DND-41 (cell line): Measurements from ENCODE around the gene CENPU.
"Not testable (repeated sequence)": the region's sequence is repeated elsewhere in the genome, so short reads cannot be mapped to it uniquely, and the experiment has no call there.

Source experiments
- ATAC-seq: fragments of 200-7000 bp; cut with Tn5 transposase; 3 replicates; pipeline ENCODE4 v1.9.1; 2021; ENCODE audit warnings: low read depth; ENCODE audit not compliant: insufficient read depth
- DNase-seq: peaks from one replicate; pipeline ENCODE4 v3.0.0-alpha.2; 2020
- H2AFZ ChIP-seq: 2 replicates; pipeline ENCODE4 v1.6.0; 2012; ENCODE audit warnings: low read depth, low read length
- H3K27ac ChIP-seq: 2 replicates; pipeline ENCODE4 v1.5.1; 2012; ENCODE audit warnings: low read length, inconsistent platforms
- H3K27me3 ChIP-seq: fragments of 200-600 bp; sonication (generic); 2 replicates; pipeline ENCODE4 v1.6.0; 2012; ENCODE audit warnings: low read length, mild to moderate bottlenecking, inconsistent platforms; ENCODE audit not compliant: insufficient read depth, poor library complexity
- H3K36me3 ChIP-seq: 2 replicates; pipeline ENCODE4 v1.5.1; 2012; ENCODE audit warnings: low read length, inconsistent platforms; ENCODE audit not compliant: insufficient read depth
- H3K4me1 ChIP-seq: 2 replicates; pipeline ENCODE4 v1.5.1; 2012; ENCODE audit warnings: mild to moderate bottlenecking, low read length; ENCODE audit not compliant: insufficient read depth
- H3K4me2 ChIP-seq: 2 replicates; pipeline ENCODE4 v1.6.0; 2012; ENCODE audit warnings: mild to moderate bottlenecking, moderate library complexity, low read length, inconsistent platforms; ENCODE audit not compliant: insufficient read depth
- H3K4me3 ChIP-seq, 2 experiments: fragments of 200-600 bp in 1 of 2; shearing (Covaris generic) in 1 of 2; 2 replicates each; pipeline ENCODE4 v1.5.1; 2012 to 2016; ENCODE audit warnings: inconsistent platforms in 2 of 2, low read length in 2 of 2, mild to moderate bottlenecking in 2 of 2, low read depth in 1 of 2, moderate library complexity in 1 of 2
- H3K79me2 ChIP-seq: 2 replicates; pipeline ENCODE4 v1.6.0; 2012; ENCODE audit warnings: low read length, inconsistent platforms; ENCODE audit not compliant: insufficient read depth
- H3K9ac ChIP-seq: 2 replicates; pipeline ENCODE4 v1.6.0; 2012; ENCODE audit warnings: low read depth, mild to moderate bottlenecking, inconsistent platforms, low read length, moderate library complexity
- H3K9me3 ChIP-seq: 2 replicates; pipeline ENCODE4 v1.5.1; 2012; ENCODE audit warnings: low read length, moderate library complexity, mild to moderate bottlenecking, inconsistent platforms; ENCODE audit not compliant: insufficient read depth, severe bottlenecking
- H4K20me1 ChIP-seq: 2 replicates; pipeline ENCODE4 v1.6.0; 2012; ENCODE audit warnings: low read length; ENCODE audit not compliant: insufficient read depth
- EZH2 ChIP-seq: IDR thresholded peaks from 3 replicates; pipeline ENCODE4 v1.6.1; 2012; ENCODE audit warnings: borderline replicate concordance, low read depth, mild to moderate bottlenecking, moderate library complexity, low read length, inconsistent platforms; ENCODE audit not compliant: severe bottlenecking
- TF ChIP-seq, protein P1 (sequence below): IDR thresholded peaks from 2 replicates; pipeline ENCODE4 v1.5.1; 2012; ENCODE audit warnings: borderline replicate concordance, low read length, moderate library complexity, mild to moderate bottlenecking; ENCODE audit not compliant: poor library complexity, severe bottlenecking; ENCODE audit errors: extremely low read depth

Gene CENPU

DNA sequence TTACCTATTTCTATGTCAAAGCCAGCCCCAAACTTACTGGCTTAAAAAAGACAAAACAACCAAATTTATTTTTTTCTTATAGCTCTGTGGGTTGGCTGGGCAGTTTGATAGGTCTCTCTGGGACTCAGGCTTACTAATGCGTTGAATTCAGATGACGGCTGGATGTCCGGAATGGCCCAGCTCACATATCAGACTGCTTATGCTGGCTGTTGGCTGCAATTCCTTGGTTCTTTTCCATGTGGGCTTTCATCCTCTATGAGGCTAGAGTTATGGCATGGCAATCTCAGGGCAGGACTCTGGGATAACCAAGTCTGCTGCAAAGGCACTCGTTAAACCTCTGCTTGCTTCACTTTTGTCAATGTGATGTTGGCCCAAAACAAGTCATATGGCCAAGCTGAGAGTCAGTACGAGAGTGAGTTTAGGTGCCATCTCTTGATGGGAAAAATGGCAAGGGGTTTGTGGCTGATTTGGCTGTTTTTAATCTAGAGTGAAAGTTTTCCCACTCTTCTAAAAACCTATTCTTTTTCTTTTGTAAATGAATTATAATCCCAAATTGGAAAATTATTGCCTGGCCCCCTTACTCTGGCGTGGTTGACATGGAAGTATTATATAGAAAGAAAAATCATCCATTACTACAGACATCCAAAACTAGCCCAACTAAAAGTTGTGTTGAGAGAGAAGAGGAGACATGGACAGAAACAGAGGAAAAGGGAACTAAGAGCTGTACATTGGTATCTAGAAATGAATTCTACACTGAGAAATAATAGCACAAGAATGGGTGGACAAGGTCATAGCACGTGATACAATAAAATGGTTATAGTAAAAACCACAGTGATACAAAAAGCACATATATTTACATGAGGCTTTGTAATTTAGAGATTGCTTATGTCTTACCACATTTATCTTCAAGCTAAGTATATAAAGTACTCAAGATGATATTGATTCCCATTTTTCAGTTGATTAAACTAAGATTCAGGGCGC, 77.7 kb downstream of the CENPU start:
- no peaks in the 10 kb centered on the region for H4K20me1 ChIP-seq
- H3K9ac ChIP-seq: no peak overlapping the region
- H3K36me3 ChIP-seq: peaks cover 40% of the 10 kb centered on the region
- peaks cover 6% of the 10 kb centered on the region; the same call in 1 of the 2 replicates for H3K4me1 ChIP-seq
- no peak for TF ChIP-seq EZH2
- TF ChIP-seq, protein P1, sequence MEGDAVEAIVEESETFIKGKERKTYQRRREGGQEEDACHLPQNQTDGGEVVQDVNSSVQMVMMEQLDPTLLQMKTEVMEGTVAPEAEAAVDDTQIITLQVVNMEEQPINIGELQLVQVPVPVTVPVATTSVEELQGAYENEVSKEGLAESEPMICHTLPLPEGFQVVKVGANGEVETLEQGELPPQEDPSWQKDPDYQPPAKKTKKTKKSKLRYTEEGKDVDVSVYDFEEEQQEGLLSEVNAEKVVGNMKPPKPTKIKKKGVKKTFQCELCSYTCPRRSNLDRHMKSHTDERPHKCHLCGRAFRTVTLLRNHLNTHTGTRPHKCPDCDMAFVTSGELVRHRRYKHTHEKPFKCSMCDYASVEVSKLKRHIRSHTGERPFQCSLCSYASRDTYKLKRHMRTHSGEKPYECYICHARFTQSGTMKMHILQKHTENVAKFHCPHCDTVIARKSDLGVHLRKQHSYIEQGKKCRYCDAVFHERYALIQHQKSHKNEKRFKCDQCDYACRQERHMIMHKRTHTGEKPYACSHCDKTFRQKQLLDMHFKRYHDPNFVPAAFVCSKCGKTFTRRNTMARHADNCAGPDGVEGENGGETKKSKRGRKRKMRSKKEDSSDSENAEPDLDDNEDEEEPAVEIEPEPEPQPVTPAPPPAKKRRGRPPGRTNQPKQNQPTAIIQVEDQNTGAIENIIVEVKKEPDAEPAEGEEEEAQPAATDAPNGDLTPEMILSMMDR: no peak
- DNase-seq (no peak), ATAC-seq (no peak)
- H3K4me2 ChIP-seq: no peak overlapping the region
- no peaks in the 10 kb centered on the region for H3K9me3 ChIP-seq
- peaks cover 1% of the 10 kb centered on the region; the same call in 1 of the 2 replicates for H3K79me2 ChIP-seq
- no peak overlapping the region for H3K4me3 ChIP-seq
- no peak overlapping the region for H3K27ac ChIP-seq
- H3K27me3 ChIP-seq: no peaks in the 10 kb centered on the region
- no peak overlapping the region for H2AFZ ChIP-seq

DNA sequence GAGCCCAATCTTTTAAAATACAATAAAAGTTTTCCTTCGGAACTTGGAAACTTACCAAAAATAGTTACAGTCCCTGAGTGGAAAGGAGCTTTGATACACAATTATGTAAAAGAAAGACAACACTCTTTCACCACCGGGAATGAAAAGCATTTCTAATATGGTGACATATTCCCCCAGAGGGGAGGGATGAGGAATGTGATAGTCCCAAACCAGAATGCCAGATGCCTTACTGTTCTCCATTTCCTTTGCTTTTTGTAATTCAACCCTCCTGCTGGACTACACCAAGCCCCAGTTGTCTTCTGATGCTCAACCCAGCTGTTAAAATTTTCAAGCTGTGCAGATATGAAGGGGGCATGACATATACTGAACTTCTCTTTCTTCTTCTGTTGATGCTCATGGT, 80.2 kb downstream of the CENPU start:
- H3K27me3 ChIP-seq: no peaks in the 10 kb centered on the region
- TF ChIP-seq EZH2: no peak
- TF ChIP-seq, protein P1: no peak
- no peak for DNase-seq
- H3K36me3 ChIP-seq: peaks cover 26% of the 10 kb centered on the region
- H3K9ac ChIP-seq: no peak overlapping the region
- H3K4me2 ChIP-seq: no peak overlapping the region
- no peak overlapping the region for H3K27ac ChIP-seq
- no peaks in the 10 kb centered on the region for H4K20me1 ChIP-seq
- H3K4me3 ChIP-seq: no peak overlapping the region
- peaks cover 20% of the 10 kb centered on the region for H3K79me2 ChIP-seq
- peaks cover 16% of the 10 kb centered on the region for H3K4me1 ChIP-seq
- ATAC-seq: no peak
- H2AFZ ChIP-seq: no peak overlapping the region
- H3K9me3 ChIP-seq: no peaks in the 10 kb centered on the region

DNA sequence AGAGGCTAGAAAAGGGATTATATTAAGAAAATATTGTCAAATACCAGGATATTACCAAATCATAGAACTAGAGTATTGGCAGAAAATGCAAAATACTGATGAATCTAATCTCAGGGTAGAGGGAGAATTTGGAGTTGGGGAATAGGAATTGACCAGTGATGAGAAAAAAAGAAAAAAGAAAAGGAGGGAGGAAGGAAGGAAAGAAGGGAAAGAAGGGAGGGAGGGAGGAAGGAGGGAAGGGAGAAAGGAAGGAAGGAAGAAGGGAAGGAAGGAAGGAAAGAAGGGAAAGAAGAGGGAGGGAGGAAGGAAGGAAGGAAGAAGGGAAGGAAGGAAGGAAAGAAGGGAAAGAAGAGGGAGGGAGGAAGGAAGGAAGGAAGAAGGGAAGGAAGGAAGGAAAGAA, 81.2 kb downstream of the CENPU start:
- H3K27ac ChIP-seq, DNase-seq, H3K27me3 ChIP-seq, H3K4me3 ChIP-seq, H4K20me1 ChIP-seq, H3K4me2 ChIP-seq, H2AFZ ChIP-seq, H3K9ac ChIP-seq, H3K9me3 ChIP-seq, ATAC-seq: not testable (repeated sequence)
- Histone ChIP-seq H3K4me1 (peaks cover 23% of the 10 kb centered on the region), H3K36me3 (peaks cover 26% of the 10 kb centered on the region), H3K79me2 (peaks cover 29% of the 10 kb centered on the region)

DNA sequence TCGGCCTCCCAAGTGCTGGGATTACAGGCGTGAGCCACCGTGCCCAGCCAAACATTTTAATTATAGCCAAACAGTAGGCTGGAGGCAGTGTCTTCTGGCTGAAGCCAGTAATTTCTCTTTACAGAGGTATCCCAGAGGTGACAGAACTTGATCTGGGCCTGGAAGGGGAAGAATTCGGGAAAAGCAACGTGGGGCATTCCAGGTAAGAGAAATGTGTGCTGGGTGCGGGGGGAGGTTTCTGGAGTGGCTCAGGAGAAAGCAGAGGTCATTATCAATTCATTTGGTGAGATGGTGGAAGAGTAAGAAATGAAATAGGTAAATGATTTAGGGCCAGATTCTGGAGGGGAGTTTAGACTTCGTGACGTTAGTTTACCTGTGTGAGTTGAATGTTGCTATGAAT, 82.0 kb downstream of the CENPU start:
- TF ChIP-seq EZH2: no peak
- TF ChIP-seq, protein P1: no peak
- H3K79me2 ChIP-seq: peaks cover 37% of the 10 kb centered on the region
- peak overlapping the region; percentile 17; the same call in 1 of the 2 replicates for H3K9ac ChIP-seq
- no peak overlapping the region for H3K27ac ChIP-seq
- H3K4me2 ChIP-seq: no peak overlapping the region
- ATAC-seq (no peak), DNase-seq (no peak)
- peaks cover 30% of the 10 kb centered on the region for H3K36me3 ChIP-seq
- peaks cover 17% of the 10 kb centered on the region; the same call in 1 of the 2 replicates for H4K20me1 ChIP-seq
- no peaks in the 10 kb centered on the region for H3K9me3 ChIP-seq
- peaks cover 31% of the 10 kb centered on the region for H3K4me1 ChIP-seq
- H3K27me3 ChIP-seq: no peaks in the 10 kb centered on the region
- no peak overlapping the region for H2AFZ ChIP-seq
- H3K4me3 ChIP-seq: no peak overlapping the region
